ENCODE measurements around the gene TEX51.

TEX51 gene

DNA sequence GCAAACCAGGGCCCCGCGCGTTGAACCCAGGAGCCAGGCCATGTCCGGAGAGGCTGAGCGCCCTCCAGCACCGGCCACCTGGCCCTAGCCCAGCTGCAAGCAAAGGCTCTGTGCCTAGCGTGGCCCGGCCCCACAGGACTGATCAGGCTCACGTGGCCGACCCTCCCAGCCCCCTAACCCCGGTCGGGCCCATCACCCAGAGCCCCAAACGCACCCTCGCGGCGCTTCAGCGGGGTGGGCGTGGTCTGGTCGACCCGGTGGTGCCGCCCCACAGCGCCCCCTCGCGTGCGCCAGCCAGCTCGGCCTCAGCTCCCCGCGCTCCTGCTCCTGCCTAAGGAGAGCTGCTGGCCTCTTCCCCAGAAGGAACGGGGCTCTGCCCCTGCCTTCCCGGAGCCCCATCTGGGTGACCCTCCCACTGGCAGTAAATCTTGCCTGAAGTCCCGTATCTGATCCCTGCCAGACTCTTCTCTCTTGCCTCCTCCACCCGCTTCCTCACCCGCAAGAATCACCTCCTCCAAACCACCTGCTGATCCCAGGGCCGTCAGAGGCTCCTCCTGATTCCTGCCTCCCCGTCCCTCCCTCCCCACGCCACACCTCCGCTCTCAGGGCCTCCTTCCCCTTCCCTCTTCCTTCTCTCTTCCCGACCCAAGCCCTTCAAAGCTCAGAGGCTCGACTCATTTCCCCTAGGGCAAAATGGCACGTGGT lies 12.3 kb upstream of the TEX51 start (continued):
- TF ChIP-seq, protein P1, sequence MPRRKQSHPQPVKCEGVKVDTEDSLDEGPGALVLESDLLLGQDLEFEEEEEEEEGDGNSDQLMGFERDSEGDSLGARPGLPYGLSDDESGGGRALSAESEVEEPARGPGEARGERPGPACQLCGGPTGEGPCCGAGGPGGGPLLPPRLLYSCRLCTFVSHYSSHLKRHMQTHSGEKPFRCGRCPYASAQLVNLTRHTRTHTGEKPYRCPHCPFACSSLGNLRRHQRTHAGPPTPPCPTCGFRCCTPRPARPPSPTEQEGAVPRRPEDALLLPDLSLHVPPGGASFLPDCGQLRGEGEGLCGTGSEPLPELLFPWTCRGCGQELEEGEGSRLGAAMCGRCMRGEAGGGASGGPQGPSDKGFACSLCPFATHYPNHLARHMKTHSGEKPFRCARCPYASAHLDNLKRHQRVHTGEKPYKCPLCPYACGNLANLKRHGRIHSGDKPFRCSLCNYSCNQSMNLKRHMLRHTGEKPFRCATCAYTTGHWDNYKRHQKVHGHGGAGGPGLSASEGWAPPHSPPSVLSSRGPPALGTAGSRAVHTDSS (tag by site-specific recombination; IDR thresholded peaks at IDR 0.05): no peak
- no peak for TF ChIP-seq ZNF423 (tag by site-specific recombination; IDR thresholded peaks at IDR 0.05)
- no peak for TF ChIP-seq ZNF792 (tag by site-specific recombination; IDR thresholded peaks at IDR 0.05)
- TF ChIP-seq, protein P2, sequence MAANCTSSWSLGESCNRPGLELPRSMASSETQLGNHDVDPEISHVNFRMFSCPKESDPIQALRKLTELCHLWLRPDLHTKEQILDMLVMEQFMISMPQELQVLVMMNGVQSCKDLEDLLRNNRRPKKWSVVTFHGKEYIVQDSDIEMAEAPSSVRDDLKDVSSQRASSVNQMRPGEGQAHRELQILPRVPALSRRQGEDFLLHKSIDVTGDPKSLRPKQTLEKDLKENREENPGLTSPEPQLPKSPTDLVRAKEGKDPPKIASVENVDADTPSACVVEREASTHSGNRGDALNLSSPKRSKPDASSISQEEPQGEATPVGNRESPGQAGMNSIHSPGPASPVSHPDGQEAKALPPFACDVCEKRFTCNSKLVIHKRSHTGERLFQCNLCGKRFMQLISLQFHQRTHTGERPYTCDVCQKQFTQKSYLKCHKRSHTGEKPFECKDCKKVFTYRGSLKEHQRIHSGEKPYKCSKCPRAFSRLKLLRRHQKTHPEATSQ (tag by site-specific recombination; IDR thresholded peaks at IDR 0.05): no peak
- 0 out of 2 replicates have a peak, but pooled peaks have one; percentile 22 for TF ChIP-seq ZBTB8A (tag by site-specific recombination; IDR thresholded peaks at IDR 0.05)
- TF ChIP-seq ZBTB11 (tag by site-specific recombination; conservative IDR thresholded peaks at IDR 0.05; ENCODE audit: low read depth): no peak
- no peak for TF ChIP-seq ZNF768 (tag by site-specific recombination; IDR thresholded peaks at IDR 0.05)
- no peak for TF ChIP-seq ZNF18 (tag by site-specific recombination; IDR thresholded peaks at IDR 0.05)
- TF ChIP-seq ZBTB1 (tag by site-specific recombination; IDR thresholded peaks at IDR 0.05): no peak
- TF ChIP-seq ZNF658 (tag by site-specific recombination; IDR thresholded peaks at IDR 0.05): no peak
- no peak for TF ChIP-seq PRDM1 (tag by site-specific recombination; IDR thresholded peaks at IDR 0.05)
- TF ChIP-seq ZFHX2 (tag by site-specific recombination; conservative IDR thresholded peaks at IDR 0.05): no peak; the same call in 1 of the 2 replicates
- TF ChIP-seq ZSCAN23 (tag by site-specific recombination; IDR thresholded peaks at IDR 0.05): no peak
- TF ChIP-seq ZNF48 (tag by site-specific recombination; IDR thresholded peaks at IDR 0.05): no peak
- no peak for TF ChIP-seq ZNF280D (tag by site-specific recombination; IDR thresholded peaks at IDR 0.05)
- TF ChIP-seq ZNF549 (tag by site-specific recombination; IDR thresholded peaks at IDR 0.05): no peak
- TF ChIP-seq KLF10 (tag by site-specific recombination; IDR thresholded peaks at IDR 0.05): no peak
- no peak for TF ChIP-seq ZNF174 (tag by site-specific recombination; IDR thresholded peaks at IDR 0.05)
- TF ChIP-seq, protein P3, sequence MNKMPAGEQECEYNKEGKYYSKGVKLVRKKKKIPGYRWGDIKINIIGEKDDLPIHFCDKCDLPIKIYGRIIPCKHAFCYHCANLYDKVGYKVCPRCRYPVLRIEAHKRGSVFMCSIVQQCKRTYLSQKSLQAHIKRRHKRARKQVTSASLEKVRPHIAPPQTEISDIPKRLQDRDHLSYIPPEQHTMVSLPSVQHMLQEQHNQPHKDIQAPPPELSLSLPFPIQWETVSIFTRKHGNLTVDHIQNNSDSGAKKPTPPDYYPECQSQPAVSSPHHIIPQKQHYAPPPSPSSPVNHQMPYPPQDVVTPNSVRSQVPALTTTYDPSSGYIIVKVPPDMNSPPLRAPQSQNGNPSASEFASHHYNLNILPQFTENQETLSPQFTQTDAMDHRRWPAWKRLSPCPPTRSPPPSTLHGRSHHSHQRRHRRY (tag by site-specific recombination; IDR thresholded peaks at IDR 0.05): no peak
- no peak for TF ChIP-seq HIC1 (tag by site-specific recombination; IDR thresholded peaks at IDR 0.05)
- peak; percentile 69 for TF ChIP-seq ZNF398 (tag by site-specific recombination; IDR thresholded peaks at IDR 0.05)
- TF ChIP-seq ZNF433 (tag by site-specific recombination; IDR thresholded peaks at IDR 0.05; ENCODE audit: low read depth): no peak

Measured in HEK293 (cell line).